Nephron (organoid): ENCODE results near the gene DNAJC1.

Experiments
- H3K27ac Mint-ChIP-seq, 3 experiments: 2 replicates each; pipeline ENCODE4 v1.8.0; 2020; ENCODE audit warnings: mixed read lengths in 3 of 3, mild to moderate bottlenecking in 2 of 3, moderate library complexity in 1 of 3
- H3K27me3 Mint-ChIP-seq: 2 replicates; pipeline ENCODE4 v1.8.0; 2021; ENCODE audit warnings: low read depth, mild to moderate bottlenecking, moderate library complexity, mixed read lengths
- H3K36me3 Mint-ChIP-seq: 2 replicates; pipeline ENCODE4 v1.8.0; 2020; ENCODE audit warnings: low read depth, mixed read lengths
- H3K4me1 Mint-ChIP-seq: 2 replicates; pipeline ENCODE4 v1.8.0; 2020; ENCODE audit warnings: mixed read lengths
- H3K4me3 Mint-ChIP-seq, 3 experiments: 2 replicates each; pipeline ENCODE4 v1.8.0; 2020; ENCODE audit warnings: mild to moderate bottlenecking in 3 of 3, mixed read lengths in 3 of 3, moderate library complexity in 2 of 3
- H3K9me3 Mint-ChIP-seq: 2 replicates; pipeline ENCODE4 v1.8.0; 2020; ENCODE audit warnings: mixed read lengths
- CTCF ChIP-seq, 3 experiments: fragments of 200-600 bp; sonication (generic); IDR thresholded peaks; one replicate each; pipeline ENCODE4 v1.5.0; 2021; ENCODE audit warnings: antibody characterized with exemption in 3 of 3; ENCODE audit not compliant: unreplicated experiment in 3 of 3

Gene DNAJC1

DNA sequence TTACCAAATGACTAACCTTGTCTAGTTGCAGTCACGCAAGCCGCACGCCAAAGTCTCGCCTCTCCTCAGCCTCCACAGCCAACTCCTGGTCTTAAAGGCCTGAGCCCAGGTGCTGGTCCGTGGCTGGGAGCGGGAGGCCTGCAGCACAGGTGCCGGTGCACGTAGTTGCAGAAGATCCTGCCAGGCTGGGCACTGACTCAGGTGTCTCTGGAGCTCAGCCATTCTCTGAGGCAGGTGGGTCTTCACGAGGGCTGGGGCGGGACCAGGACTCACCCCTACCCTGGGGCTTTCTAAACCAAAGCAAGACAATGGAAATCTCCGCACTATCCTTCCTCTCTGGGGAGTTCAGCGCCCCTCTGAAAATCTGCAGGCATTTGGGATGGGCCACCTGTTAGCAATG lies 253.1 kb downstream of the DNAJC1 start:
- Mint-ChIP-seq H3K36me3 (peaks cover 20% of the 10 kb centered on the region), H3K27ac (no peak overlapping the region), H3K9me3 (no peaks in the 10 kb centered on the region), H3K4me1 (peaks cover 21% of the 10 kb centered on the region), H3K4me3 (no peak overlapping the region), H3K27me3 (no peaks in the 10 kb centered on the region)
- no peak for TF ChIP-seq CTCF (IDR thresholded peaks at IDR 0.05; ENCODE audit: unreplicated experiment in 3 of 3)

DNA sequence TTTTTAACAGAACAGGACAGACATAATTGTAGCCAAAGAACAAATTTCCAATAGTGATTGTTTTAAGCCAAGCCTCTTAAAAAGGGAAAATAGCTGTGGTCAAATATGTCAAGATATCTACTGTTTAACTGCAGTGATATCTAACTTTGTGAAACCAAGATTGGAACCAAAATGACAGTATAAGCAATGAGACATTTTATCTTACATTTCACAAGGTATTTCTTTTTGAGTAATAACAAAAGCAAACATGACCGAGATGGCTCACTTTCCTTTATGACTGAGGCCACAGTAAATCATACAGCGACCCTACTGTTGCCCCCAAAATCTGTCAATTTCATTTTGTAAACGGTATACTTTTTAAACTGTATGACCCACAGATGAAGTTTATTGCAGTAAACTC lies 253.7 kb downstream of the DNAJC1 start:
- no peak overlapping the region for H3K4me3 Mint-ChIP-seq
- H3K4me1 Mint-ChIP-seq = peaks cover 21% of the 10 kb centered on the region
- TF ChIP-seq CTCF (IDR thresholded peaks at IDR 0.05; ENCODE audit: unreplicated experiment in 3 of 3) = no peak
- no peaks in the 10 kb centered on the region for H3K9me3 Mint-ChIP-seq
- peak overlapping the region in 1 of 3 experiments; percentile 30 for H3K27ac Mint-ChIP-seq
- peaks cover 25% of the 10 kb centered on the region for H3K36me3 Mint-ChIP-seq
- H3K27me3 Mint-ChIP-seq = no peaks in the 10 kb centered on the region

DNA sequence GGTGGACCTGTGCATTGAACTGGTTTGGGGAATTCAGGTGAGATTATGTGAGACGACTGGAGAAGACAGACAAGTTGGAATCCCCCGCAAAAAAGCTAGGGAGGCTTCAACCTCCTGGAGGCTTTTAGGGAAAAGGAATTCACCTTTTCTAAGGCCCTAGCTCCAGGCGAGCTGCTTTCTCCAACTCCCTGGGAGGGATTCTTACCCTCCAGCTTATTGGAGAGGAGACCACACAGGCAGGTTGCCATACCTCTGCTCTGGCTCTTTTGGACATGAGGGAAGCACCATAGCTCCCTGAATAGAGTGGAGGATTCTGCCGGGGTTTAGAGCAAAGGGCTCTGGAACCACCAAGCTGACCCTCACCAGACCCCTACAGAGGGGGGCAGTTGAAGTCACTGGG lies 255.7 kb downstream of the DNAJC1 start:
- Mint-ChIP-seq H3K27me3 (no peaks in the 10 kb centered on the region), H3K4me1 (peaks cover 15% of the 10 kb centered on the region), H3K9me3 (no peaks in the 10 kb centered on the region), H3K4me3 (no peak overlapping the region), H3K27ac (no peak overlapping the region), H3K36me3 (peaks cover 37% of the 10 kb centered on the region)
- TF ChIP-seq CTCF (IDR thresholded peaks at IDR 0.05; ENCODE audit: unreplicated experiment in 3 of 3) = no peak

DNA sequence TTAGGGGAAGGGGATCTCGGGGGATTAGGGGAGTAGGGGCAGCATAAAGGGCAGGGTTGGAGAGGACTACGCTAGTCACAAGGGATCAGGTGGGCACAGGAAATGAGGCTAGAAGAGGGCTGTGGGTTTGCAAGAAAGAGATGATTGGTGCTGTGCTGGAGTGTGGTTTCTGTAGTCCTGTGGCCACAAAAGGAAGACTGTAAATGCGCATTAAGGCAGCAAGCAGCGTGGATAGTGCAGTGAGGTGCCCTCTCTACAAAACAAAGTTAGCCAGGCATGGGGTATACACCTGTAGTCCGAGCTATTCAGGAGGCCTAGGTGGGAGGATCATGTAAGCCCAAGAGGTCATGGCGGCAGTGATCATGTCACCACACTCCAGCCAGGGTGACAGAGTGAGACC lies 257.4 kb downstream of the DNAJC1 start:
- no peak for TF ChIP-seq CTCF (IDR thresholded peaks at IDR 0.05; ENCODE audit: unreplicated experiment in 3 of 3)
- H3K4me1 Mint-ChIP-seq = peaks cover 10% of the 10 kb centered on the region
- H3K27me3 Mint-ChIP-seq = no peaks in the 10 kb centered on the region
- no peaks in the 10 kb centered on the region for H3K9me3 Mint-ChIP-seq
- H3K4me3 Mint-ChIP-seq = no peak overlapping the region
- peaks cover 52% of the 10 kb centered on the region for H3K36me3 Mint-ChIP-seq
- H3K27ac Mint-ChIP-seq = no peak overlapping the region

DNA sequence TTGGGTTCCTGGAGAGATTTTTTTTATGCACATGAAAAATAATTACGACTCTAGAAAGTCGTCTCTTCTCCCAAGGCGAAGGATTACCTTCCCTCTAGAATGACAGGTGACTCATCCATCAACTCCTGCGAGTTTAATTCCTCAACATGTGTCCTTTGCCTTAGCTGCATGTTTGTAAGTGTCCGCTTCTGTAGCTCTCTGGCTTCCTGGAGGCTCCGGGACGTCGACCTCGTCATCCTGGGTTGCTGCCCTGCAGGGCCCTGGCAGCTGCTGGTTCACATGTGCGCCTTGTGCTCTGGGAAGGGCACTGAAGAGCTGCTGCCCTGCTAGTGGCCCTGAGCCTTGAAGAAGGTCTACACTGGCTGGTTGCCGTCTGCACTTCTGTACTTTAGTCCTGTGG lies 259.3 kb downstream of the DNAJC1 start:
- no peaks in the 10 kb centered on the region for H3K27me3 Mint-ChIP-seq
- H3K36me3 Mint-ChIP-seq = peaks cover 69% of the 10 kb centered on the region
- H3K4me1 Mint-ChIP-seq = no peaks in the 10 kb centered on the region
- H3K9me3 Mint-ChIP-seq = no peaks in the 10 kb centered on the region
- H3K27ac Mint-ChIP-seq = no peak overlapping the region
- H3K4me3 Mint-ChIP-seq = no peak overlapping the region
- TF ChIP-seq CTCF (IDR thresholded peaks at IDR 0.05; ENCODE audit: unreplicated experiment in 3 of 3) = no peak

DNA sequence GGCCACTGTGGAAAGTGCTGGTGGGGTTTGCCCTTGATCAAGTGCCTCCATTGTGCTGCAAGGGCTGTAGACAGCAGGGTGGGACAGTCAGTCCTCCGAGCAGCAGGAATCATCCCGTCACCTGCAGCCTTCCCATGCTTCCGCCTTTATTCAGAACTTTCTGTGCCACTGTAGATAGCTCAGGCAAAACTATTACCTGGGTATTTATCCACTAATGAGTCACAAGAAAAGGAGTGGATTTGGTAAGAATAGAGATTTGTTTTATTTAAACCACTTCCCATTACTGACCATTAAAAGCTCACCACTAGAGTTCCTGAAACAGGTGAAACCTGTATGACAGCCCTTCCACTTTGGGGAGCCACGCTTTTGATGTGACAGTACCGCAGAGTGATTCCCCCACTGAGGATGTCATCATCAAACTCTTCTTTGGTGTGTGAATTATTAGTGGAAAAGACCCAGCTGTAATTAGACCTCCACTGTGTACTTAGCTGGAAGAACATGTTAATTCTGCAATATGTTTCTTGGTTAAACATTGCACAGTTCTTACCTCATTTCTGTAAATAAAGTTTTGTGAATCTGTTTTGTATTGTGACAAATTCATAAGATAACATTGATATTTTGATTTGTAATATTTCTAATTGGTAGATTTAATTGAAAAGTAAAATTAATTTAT lies 260.7 kb downstream of the DNAJC1 start:
- Mint-ChIP-seq H3K4me3 (no peak overlapping the region), H3K9me3 (no peaks in the 10 kb centered on the region), H3K4me1 (peaks cover 4% of the 10 kb centered on the region), H3K27me3 (no peaks in the 10 kb centered on the region), H3K27ac (no peak overlapping the region), H3K36me3 (peaks cover 75% of the 10 kb centered on the region)
- TF ChIP-seq CTCF (IDR thresholded peaks at IDR 0.05; ENCODE audit: unreplicated experiment in 3 of 3) = no peak
